Measurements from ENCODE around the gene BRME1.
A peak's percentile ranks its signal among the peaks of the same experiment; 100 is the strongest.

Gene BRME1

GRCh38 chr19:13905634-13906520 is at the start of gene BRME1, which contains the start of gene CC2D1A:
BRME1 (minus strand) TSS chr19:13906117; CDS start chr19:13904892, 1,225 bp downstream.
CC2D1A (plus strand) TSS chr19:13906201; CDS start chr19:13906442, 241 bp downstream.
- DNase-seq, result peak; percentile 96

GRCh38 chr19:13954185-13954584 is 48.3 kb upstream of the BRME1 start:
- DNase-seq, result no peak

- DNase-seq, result peak; percentile 82
Measured at GRCh38 chr19:13952931-13953531, 47.1 kb upstream of the BRME1 start.

GRCh38 chr19:13952154-13952930 is 46.4 kb upstream of the BRME1 start, which contains the start of gene DCAF15:
DCAF15 (plus strand) TSS chr19:13952509; CDS start chr19:13952513, 4 bp downstream.
- peak; percentile 100 for DNase-seq

GRCh38 chr19:13951799-13952153 is 45.9 kb upstream of the BRME1 start:
- DNase-seq, result no peak

- no peak for DNase-seq
Measured at GRCh38 chr19:13951043-13951442, 45.1 kb upstream of the BRME1 start.

GRCh38 chr19:13946414-13946813 is 40.5 kb upstream of the BRME1 start:
- no peak for DNase-seq

GRCh38 chr19:13942023-13942684 is 36.2 kb upstream of the BRME1 start:
- peak; percentile 35 for DNase-seq

- no peak for DNase-seq
Measured at GRCh38 chr19:13938301-13939064, 32.6 kb upstream of the BRME1 start, which contains the start of gene PODNL1. PODNL1 (minus strand) TSS chr19:13938417; CDS start chr19:13938181, 236 bp downstream.

GRCh38 chr19:13937479-13938300 is 31.8 kb upstream of the BRME1 start:
- DNase-seq, result no peak

- DNase-seq, result no peak
Measured at GRCh38 chr19:13935765-13936510, 30.0 kb upstream of the BRME1 start.

- no peak for DNase-seq
Measured at GRCh38 chr19:13934785-13935109, 28.8 kb upstream of the BRME1 start.

- no peak for DNase-seq
Measured at GRCh38 chr19:13932911-13933393, 27.0 kb upstream of the BRME1 start.

- DNase-seq, result no peak
Measured at GRCh38 chr19:13932149-13932637, 26.3 kb upstream of the BRME1 start.

- DNase-seq, result no peak
Measured at GRCh38 chr19:13931391-13932148, 25.7 kb upstream of the BRME1 start.

- DNase-seq, result no peak
Measured at GRCh38 chr19:13930402-13930801, 24.5 kb upstream of the BRME1 start.

- no peak for DNase-seq
Measured at GRCh38 chr19:13929956-13930355, 24.0 kb upstream of the BRME1 start.

- no peak for DNase-seq
Measured at GRCh38 chr19:13929340-13929739, 23.4 kb upstream of the BRME1 start.

GRCh38 chr19:13926715-13927114 is 20.8 kb upstream of the BRME1 start:
- DNase-seq, result no peak
